HG03025 (cell line): ENCODE measurements around the gene DDO.
"Not testable (repeated sequence)": the region's sequence is repeated elsewhere in the genome, so short reads cannot be mapped to it uniquely, and the experiment has no call there.

Experiments used
- ATAC-seq: cut with Tn5 transposase; IDR thresholded peaks from one replicate; pipeline ENCODE4 v1.9.1; 2021; ENCODE audit warnings: mild to moderate bottlenecking, moderate library complexity; ENCODE audit not compliant: unreplicated experiment, low FRiP score

Gene DDO

DNA sequence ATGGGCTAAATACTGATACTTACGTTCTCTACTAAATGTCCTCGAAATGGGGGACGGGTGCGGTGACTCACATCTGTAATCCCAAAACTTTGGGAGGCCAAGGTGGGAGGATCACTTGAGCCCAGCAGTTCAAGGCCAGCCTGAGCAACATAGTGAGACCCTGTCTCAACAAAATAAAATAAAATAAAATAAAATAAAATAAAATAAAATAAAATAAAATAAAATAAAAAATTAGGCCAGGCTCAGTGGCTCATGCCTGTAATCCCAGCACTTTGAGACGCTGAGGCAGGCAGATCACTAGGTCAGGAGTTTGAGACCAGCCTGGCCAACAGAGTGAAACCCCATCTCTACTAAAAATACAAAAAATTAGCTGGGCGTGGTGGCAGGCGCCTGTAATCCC, 64.8 kb downstream of the DDO start:
- ATAC-seq = not testable (repeated sequence)

GRCh38 chr6:110348961-110349690, 66.2 kb downstream of the DDO start:
- ATAC-seq = no peak

DNA sequence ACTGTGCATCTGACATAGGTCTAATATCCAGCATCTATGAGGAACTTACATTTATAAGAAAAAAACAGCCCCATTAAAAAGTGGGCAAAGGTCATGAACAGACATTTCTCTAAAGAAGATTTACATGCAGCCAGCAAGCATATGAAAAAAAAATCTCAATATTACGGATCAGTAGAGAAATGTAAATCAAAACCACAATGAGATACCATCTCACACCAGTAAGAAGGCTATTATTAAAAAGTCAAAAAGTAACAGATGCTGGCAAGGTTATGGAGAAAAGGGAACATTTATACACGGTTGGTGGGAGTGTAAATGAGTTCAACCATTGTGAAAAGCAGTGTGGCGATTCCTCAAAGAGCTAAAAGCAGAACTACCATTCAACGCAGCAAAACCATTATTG, 70.3 kb downstream of the DDO start:
- ATAC-seq = no peak

GRCh38 chr6:110342759-110343158, 72.6 kb downstream of the DDO start:
- no peak for ATAC-seq
